Measurements from ENCODE around the gene ARHGEF16. TPM values are rescaled to one million over a fixed set of nuclear protein-coding genes. Genes with fewer than 3 reads are reported as not detected.

ARHGEF16 gene
- total RNA-seq, 4 donors from 2014 or later = 8.4 to 24.6 (median 22.4) TPM

DNA sequence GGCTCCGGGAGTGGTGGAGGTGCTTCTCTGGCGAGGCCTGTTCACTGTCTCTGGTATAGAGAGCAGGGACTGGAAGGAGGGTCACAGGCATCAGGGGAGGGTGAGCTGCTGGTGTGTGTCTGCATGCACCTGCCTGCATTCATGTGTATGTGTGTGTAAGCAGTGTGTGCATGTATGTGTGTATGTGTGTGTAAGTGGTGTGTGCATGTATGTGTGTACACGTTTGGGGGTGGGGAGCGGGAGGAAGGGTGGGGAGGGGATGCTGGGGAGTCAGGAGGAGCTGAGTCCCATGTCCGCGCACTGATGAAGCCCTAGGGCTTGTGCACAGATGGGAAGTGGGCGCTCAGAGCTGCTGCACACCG, 49.0 kb downstream of the ARHGEF16 start:
- H3K27me3 ChIP-seq = no peaks in the 10 kb centered on the region
- no peak for TF ChIP-seq POLR2A (IDR thresholded peaks at IDR 0.05)
- TF ChIP-seq CTCF (IDR thresholded peaks at IDR 0.05) = no peak
- peaks cover 0 to 61% (median 0%) of the 10 kb centered on the region in 3 donors for H3K36me3 ChIP-seq
- H3K4me1 ChIP-seq = peaks cover 11 to 39% (median 14%) of the 10 kb centered on the region in 3 donors
- intact Hi-C loops (cut with DNase I) = no loop called here
- no peaks in the 10 kb centered on the region for H3K9me3 ChIP-seq
- H3K27ac ChIP-seq = peak overlapping the region in 2 of 4 donors; percentile 64 to 76
- DNase-seq = no peak
- 82 to 84% methylated on average over 7 to 8 of the region's 8 CpGs for WGBS, 2 donors
- no peak overlapping the region for H3K4me3 ChIP-seq

- WGBS, 2 donors = 33 to 53% methylated on average over 2 to 8 of the region's 31 CpGs
- intact Hi-C loops (cut with DNase I) = no loop called here
- H3K9me3 ChIP-seq = no peaks in the 10 kb centered on the region
- peak overlapping the region in 1 of 4 donors; percentile 4 for H3K4me3 ChIP-seq
- peak overlapping the region; percentile 31 to 76 (median 70) for H3K27ac ChIP-seq
- TF ChIP-seq CTCF (IDR thresholded peaks at IDR 0.05) (no peak), POLR2A (IDR thresholded peaks at IDR 0.05) (no peak)
- DNase-seq = no peak
- peaks cover 11 to 39% (median 14%) of the 10 kb centered on the region in 3 donors for H3K4me1 ChIP-seq
- H3K36me3 ChIP-seq = peaks cover 0 to 61% (median 0%) of the 10 kb centered on the region in 3 donors
- H3K27me3 ChIP-seq = no peaks in the 10 kb centered on the region
These were observed 49.8 kb downstream of the ARHGEF16 start for GRCh38 chr1:3504151-3504821.

GRCh38 chr1:3504822-3505153, 50.3 kb downstream of the ARHGEF16 start:
- no peak for TF ChIP-seq POLR2A (IDR thresholded peaks at IDR 0.05)
- TF ChIP-seq CTCF (IDR thresholded peaks at IDR 0.05) = no peak
- peaks cover 0 to 61% (median 0%) of the 10 kb centered on the region in 3 donors for H3K36me3 ChIP-seq
- no CpG with 5 or more reads among the region's 7 CpGs for WGBS, 2 donors

GRCh38 chr1:3505161-3505560, 50.7 kb downstream of the ARHGEF16 start:
- Histone ChIP-seq H3K27me3 (no peaks in the 10 kb centered on the region), H3K27ac (peak overlapping the region in 3 of 4 donors; percentile 57 to 76 (median 75)), H3K4me1 (peaks cover 11 to 39% (median 14%) of the 10 kb centered on the region in 3 donors), H3K36me3 (peaks cover 0 to 61% (median 0%) of the 10 kb centered on the region in 3 donors), H3K4me3 (no peak overlapping the region), H3K9me3 (no peaks in the 10 kb centered on the region)
- no peak for DNase-seq
- intact Hi-C loops (cut with DNase I) = no loop called here
- WGBS, 2 donors = 50 to 87% methylated on average over 6 to 8 of the region's 20 CpGs
- no peak for TF ChIP-seq POLR2A (IDR thresholded peaks at IDR 0.05)

More at GRCh38 chr1:3504822-3505153, 50.3 kb downstream of the ARHGEF16 start:
- Histone ChIP-seq H3K4me1 (peaks cover 11 to 39% (median 14%) of the 10 kb centered on the region in 3 donors), H3K4me3 (no peak overlapping the region), H3K27me3 (no peaks in the 10 kb centered on the region), H3K9me3 (no peaks in the 10 kb centered on the region), H3K27ac (peak overlapping the region; percentile 31 to 76 (median 66))
- intact Hi-C loops (cut with DNase I) = no loop called here
- no peak for DNase-seq

DNA sequence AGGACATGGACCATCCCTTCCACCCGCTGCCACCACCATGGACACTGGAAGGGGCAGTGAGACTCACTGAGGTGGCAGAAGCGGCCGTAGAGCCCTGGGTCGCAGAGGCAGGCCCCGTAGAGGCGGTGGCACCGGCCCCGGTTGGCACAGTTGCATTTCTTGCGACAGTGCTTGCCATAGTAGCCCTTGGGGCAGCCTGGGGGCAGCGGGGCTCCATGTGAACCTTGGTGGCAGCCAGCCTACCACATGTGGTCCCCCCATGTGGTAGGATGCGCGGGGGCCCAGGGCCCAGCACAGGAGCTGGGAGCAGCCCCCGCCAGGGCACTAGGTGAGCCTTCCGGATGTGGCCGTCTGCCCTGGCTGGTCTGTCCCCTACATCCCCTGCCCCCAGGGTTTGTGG, 51.6 kb downstream of the ARHGEF16 start:
- WGBS, 2 donors = 92% methylated on average over 9 of the region's 15 CpGs; no CpG with 5 or more reads in 1 of the 2 donors
- intact Hi-C loops (cut with DNase I) = no loop called here
- DNase-seq = no peak

More for the DNA sequence above, 51.6 kb downstream of the ARHGEF16 start:
- Histone ChIP-seq H3K4me1 (peaks cover 11 to 39% (median 14%) of the 10 kb centered on the region in 3 donors), H3K9me3 (no peaks in the 10 kb centered on the region), H3K4me3 (no peak overlapping the region), H3K27ac (no peak overlapping the region), H3K36me3 (peaks cover 0 to 53% (median 0%) of the 10 kb centered on the region in 3 donors), H3K27me3 (no peaks in the 10 kb centered on the region)
- TF ChIP-seq CTCF (IDR thresholded peaks at IDR 0.05) = no peak
- no peak for TF ChIP-seq POLR2A (IDR thresholded peaks at IDR 0.05)

All from esophagus squamous epithelium (tissue), 5 donors.